Activated CD4-positive, alpha-beta T cell treated with anti-CD3 and anti-CD28 coated beads for 1 hour (primary cell): ENCODE data around the gene HECTD4.

ENCODE experiments used
- DNase-seq: peaks from one replicate; pipeline ENCODE4 v3.0.0-alpha.2; 2020

Gene HECTD4

GRCh38 chr12:112149596-112149995, 232.6 kb downstream of the HECTD4 start:
- DNase-seq, result no peak

GRCh38 chr12:112148031-112148513, 234.2 kb downstream of the HECTD4 start:
- DNase-seq, result no peak

- DNase-seq, result no peak
Observed at GRCh38 chr12:112146123-112146522, 236.1 kb downstream of the HECTD4 start.

DNA sequence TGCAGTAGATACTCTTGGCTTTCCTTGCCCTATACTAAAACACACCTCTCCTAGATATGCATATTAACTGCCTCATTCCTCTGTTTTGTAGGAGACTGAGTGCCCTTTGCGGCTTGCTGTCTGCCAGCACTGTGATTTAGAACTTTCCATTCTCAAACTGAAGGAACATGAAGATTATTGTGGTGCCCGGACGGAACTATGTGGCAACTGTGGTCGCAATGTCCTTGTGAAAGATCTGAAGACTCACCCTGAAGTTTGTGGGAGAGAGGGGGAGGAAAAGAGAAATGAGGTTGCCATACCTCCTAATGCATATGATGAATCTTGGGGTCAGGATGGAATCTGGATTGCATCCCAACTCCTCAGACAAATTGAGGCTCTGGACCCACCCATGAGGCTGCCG, 241.5 kb downstream of the HECTD4 start:
- no peak for DNase-seq

DNA sequence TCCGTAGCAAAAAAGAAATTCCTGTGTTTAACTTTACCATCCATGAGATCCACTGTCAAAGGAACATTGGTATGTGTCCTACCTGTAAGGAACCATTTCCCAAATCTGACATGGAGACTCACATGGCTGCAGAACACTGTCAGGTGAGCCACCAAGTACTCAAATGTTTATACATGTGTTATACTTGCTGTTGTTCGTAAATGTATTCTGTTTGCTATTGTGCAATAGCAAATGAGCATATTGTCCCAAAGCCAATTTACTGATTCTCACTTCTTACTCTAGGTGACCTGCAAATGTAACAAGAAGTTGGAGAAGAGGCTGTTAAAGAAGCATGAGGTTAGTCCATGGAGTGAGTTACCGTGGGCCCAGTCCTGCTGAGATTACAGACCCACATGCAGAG, 247.5 kb downstream of the HECTD4 start:
- no peak for DNase-seq

DNA sequence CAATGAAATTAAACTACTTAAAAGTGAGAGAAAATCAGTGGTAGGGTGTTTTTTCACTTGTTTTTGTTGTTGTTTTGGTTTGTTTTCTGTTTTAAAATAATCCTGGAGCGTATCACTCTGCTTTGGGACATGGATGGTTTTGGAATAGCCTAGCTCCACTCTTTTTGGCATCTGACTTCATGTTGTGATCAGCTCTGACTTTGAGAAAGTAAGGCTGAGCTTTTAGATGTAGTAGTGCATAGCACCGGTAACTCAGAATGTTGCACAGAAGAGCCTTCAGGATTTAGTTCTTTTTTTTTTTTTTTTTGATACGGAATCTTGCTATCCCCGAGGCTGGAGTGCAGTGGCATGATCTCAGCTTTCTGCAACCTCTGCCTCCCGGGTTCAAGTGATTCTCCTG, 248.8 kb downstream of the HECTD4 start:
- no peak for DNase-seq

DNA sequence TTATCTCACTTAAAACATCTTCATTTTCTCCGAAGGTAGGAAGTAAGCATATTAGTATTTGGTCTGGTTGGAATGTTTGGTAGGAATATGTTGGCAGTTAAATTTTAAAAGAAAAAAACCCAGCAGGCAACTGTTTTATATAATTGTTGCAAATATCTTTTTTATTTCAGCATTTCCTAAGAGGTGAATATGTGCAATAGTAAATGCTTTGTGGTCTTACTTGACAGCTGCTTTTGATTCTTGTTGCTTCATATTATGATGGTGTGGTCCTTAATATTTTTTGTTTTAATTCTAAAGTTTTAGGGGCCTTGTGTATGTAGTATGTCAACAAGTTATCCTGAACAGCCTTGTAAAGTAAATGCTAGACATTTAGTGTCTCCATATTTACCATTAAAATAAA, 250.5 kb downstream of the HECTD4 start:
- no peak for DNase-seq

GRCh38 chr12:112130441-112130998, 251.7 kb downstream of the HECTD4 start:
- DNase-seq, result no peak

DNA sequence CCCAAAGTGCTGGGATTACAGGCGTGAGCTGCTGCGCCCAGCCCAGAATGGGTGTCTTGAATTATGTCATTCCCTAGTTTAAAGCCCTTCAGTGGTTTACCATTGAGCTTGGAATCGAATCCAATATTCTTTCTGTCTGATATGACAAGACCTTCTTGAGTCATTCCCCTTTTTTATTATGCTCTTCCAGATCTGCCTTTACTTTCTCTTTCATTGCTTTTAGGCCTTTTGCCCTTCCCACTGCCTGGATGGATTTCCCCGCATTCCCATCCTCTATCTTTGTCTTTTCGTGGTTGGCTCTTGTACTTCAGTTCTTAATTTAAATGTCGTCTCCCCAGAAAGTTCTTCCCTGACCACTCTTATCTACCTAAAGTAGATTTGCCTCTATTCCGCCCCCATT, 255.3 kb downstream of the HECTD4 start:
- no peak for DNase-seq

- DNase-seq, result no peak
Observed at GRCh38 chr12:112126000-112126438, 256.2 kb downstream of the HECTD4 start.

DNA sequence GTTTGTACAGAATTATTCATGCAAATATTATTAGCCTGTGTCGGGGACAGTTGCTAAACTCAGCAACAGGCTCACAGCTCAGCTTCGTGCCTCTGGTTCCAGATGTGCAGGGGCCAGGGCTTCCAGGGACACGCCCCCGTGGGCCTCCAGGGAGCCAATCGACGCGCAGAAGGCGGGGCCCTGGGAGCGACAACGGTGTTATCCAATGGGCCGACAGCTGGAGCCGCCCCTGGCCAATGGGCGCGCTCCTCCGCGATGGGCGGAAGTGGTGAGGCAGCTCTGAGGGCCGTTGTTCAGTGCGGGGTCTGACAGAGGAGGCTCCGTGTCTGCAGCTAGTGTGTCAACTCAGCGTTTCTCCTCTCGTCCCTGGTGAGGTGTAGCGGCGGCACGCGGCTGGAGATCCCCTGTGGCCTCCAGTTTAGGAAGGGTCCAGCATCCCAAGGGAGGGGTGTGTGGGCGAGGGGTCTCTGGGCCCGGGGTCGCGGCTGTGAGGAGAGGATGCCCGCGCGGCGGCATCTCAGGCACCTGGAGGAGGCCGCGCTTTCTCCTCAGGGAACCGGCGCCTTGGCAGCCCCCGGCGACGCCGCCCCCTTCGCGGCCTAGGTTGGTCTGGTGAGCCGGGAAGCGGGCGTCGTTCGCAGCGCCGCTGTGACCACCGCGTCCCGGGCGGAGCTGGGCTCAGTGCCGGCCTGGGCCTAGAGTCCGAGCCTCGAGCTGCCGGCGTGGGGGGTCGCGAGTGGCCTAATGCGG, 256.8 kb downstream of the HECTD4 start, which contains the start of gene TRAFD1:
Gene TRAFD1, plus strand, starts transcription at position 311 of the 750 bp plus-strand sequence. CDS start 4,963 bp downstream, outside the sequence.
- DNase-seq, result peak; percentile 97

GRCh38 chr12:112124918-112125249, 257.3 kb downstream of the HECTD4 start:
- no peak for DNase-seq

DNA sequence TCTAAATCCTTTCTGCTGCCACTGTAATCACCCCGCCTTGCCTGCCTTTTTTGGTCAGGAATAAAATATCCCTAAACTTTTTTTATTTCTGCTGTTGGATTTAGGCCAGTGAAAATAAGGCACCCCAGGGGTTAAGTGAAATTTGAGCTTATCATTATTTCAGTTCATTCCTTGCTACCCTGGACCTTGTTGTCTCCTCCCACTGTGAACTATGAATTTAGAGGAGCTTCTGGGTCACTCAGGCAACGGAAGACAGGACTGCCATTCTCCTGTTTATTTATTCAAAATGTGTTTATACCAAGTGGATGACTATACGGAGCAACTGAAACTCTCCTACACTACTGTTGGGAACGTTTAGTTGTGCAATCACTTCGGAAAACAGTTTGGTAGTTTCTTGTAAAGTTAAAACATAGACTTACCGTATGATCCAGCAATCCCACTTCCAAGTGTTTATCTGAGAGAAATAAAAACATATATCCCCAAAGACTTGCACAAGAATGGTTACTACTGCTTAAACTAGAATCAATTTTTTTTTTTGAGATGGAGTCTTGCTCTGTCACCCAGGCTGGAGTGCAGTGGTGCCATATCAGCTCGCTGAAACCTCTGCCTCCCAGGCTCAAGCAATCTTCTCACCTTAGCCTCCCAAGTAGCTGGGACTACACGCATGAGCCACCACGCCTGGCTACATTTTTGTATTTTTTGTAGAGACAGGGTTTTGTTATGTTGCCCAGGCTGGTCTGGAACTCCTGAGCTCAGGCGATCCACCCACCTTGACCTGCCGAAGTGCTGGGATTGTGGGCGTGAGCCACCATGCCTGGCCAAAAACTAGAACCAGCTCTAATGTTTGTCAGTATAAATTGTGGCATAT, 259.2 kb downstream of the HECTD4 start:
- no peak for DNase-seq

DNA sequence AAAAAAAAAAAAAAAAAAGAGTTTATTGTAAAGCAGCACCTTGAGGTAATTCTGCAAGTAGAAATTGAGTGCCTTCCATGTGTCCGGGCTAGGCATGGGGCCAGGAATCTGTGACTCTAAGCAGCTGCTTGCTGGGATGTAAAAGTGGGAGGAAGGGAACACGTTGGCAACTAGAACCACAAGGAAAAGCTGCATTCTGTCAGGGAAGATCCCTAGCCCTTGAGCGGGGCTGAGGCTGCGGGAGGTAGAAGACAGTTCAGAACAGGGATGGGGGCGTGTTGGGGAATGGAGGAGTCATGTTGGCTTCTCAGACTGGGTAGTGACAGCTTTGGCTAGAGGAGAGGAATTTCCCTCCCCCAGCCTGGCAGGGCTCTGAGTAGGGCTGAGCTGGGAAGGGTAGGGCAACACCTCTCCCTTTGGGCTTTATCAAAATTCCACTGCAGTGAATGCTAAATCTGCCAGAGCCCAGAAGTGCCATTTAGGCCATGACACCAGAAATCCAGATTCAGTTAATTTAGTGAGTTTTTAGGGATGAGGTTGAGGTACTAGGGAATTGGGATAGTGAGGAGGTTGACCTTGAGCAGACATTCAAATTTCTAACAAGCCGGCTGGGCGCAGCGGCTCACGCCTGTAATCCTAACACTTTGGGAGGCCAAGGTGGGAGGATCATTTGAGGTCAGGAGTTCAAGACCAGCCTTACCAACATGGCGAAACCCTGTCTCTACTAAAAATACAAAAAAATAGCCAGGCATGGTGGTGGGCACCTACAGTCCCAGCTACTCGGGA, 260.3 kb downstream of the HECTD4 start:
- no peak for DNase-seq

GRCh38 chr12:112117685-112118084, 264.5 kb downstream of the HECTD4 start:
- DNase-seq, result no peak

DNA sequence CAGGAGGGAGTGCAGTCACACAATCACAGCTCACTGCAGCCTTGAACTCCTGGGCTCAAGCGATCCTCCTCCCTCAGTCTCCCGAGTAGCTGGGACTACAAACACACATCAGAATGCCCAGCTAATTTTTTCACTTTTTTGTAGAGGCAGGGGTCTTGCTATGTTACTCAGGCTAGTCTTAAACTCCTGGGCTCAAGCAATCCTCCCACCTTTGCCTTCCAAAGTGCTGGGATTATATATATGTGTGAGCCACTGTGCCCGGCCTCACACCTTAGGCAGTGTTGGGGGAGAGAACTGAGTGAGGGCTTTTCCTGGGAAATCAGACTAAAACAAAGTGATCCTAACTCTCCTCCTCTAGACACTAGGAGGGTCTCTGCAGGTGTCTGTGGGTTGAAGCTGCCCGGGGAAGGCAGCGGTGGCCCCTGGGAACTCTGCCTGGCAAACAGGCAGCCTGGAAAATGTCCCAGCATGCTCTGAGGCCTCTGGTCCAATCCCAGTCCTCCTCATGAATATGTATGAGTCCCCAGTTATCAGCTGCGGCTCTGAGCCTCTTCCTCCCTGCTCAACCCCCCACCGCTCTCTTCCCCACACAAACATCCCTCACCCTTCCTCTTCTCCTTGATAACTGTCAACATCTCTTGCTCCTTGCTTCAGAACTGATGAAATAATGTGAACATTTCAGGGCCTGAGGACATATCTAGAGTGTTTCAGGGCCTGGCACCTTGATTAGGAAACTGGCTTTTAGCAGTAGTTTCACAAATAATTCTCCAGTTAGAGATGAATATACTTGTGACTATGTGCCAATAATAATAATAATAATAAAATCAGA, 265.8 kb downstream of the HECTD4 start:
- no peak for DNase-seq

DNA sequence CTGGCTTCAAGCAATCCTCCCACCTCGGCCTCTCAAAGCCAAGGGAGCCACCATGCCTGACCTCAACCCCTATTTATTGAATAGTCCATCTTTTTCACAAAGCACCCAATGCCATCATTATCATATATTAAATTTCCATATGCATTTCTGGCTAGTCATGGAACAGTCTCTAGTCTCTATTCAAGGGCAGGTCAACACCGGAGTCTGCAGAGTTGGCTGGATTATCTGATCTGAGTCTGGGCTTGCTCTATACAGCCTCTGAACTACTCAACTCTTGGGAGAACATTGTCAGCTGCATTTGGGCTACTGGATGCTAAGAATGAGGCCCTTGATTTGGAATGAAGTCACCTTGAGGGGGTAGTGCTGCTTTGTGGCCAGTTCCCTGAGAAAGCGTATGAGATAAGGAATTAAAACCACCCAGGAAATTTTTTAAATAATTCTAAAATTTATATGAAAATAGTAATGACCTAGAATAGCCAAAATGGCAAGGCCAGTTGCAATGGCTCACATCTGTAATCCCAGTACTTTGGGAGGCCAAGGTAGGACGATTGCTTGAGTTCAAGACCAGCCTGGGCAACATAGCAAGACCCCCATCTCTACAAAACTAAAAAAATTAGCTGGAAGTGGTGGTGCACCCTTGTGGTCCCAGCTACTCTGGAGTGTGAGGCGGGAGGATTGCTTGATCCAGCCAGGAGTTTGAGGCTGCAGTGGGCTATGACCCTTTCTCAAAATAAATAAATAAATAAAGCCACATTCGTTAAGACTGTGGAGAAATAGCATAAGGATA, 266.8 kb downstream of the HECTD4 start:
- DNase-seq, result no peak

DNA sequence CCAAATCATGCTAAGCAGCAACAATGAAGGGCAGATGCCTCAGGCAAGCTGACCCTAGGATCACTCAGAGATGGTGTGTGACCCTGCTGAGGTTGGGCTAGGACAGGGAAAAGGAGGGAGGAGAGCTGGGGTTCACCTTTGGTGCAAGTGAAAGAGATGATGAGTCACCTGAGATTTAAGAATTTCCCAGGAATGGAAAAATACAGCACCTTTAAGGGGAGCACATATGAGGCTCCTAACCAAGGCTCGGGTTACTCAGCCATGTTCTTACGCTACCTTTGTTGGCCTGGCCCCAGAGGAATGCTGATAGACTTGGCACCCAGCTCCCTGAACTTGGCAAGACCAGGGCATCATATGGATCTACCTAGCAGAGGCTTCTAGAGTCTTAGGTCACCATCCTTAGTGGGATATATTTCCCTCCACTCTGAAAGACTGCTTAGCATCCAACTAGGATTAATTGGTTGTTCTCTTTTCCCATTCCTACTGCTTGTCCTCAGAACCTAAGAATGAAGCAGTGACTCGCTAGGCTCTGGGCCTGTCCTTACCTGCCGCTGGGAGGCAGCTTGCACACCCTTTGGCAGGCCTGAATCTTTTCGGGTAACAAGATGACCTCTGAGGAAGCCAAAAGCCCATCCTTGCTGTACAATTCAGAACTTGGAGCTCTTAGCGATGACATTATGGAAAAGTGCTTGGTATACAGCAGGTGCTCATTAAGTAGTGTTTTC, 269.7 kb downstream of the HECTD4 start:
- DNase-seq, result no peak

DNA sequence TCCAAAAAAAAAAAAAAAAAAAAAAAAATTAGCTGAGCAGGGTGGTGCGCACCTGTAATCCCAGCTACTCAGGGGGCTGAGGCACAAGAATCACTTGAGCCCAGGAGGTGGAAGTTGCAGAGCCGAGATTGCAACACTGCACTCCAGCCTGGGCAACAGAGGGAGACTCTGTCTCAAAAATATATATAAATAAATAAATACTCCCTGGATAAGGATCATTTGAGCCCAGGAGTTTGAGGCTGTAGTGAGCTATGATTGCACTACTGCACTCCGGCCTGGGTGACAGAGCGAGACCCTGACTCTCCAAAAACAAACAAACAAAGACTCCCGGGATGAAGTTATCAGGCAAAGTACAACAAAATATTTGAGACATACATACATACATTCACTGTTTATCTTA, 270.3 kb downstream of the HECTD4 start:
- no peak for DNase-seq
